GM12891 (cell line): ENCODE data around the gene RMND5A.

ENCODE experiments used
- POLR2A ChIP-seq: IDR thresholded peaks from 2 replicates; pipeline ENCODE4 v1.6.1; 2011; ENCODE audit warnings: low read depth, low read length, control low read depth
- POLR2AphosphoS5 ChIP-seq: IDR thresholded peaks from 2 replicates; pipeline ENCODE4 v1.6.1; 2011; ENCODE audit warnings: low read depth, low read length, control low read depth
- TAF1 ChIP-seq: IDR thresholded peaks from 2 replicates; pipeline ENCODE4 v1.6.1; 2011; ENCODE audit warnings: low read depth, low read length, control low read depth

GRCh38 chr2:86675104-86675503, 45.0 kb upstream of the RMND5A start:
- no peak for TF ChIP-seq TAF1
- no peak for TF ChIP-seq POLR2AphosphoS5
- no peak for TF ChIP-seq POLR2A
